ENCODE results near the gene NTRK1.

Gene NTRK1

DNA sequence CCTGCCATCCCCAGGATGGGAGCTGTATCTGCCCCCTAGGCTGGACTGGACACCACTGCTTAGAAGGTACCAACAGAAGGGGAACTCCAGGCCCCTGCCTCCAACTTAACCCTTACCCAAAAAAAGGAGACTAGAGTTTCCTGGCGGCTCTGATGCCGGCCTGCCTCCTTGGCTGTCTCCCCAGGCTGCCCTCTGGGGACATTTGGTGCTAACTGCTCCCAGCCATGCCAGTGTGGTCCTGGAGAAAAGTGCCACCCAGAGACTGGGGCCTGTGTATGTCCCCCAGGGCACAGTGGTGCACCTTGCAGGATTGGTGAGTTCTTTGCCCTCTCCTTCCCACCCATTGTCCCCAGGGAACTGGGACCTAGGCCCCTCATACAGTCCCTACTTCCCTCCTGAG is 51.6 kb downstream of the NTRK1 start:
- no peak for DNase-seq (ENCODE audit: low spot score)
- TF ChIP-seq, protein P1, sequence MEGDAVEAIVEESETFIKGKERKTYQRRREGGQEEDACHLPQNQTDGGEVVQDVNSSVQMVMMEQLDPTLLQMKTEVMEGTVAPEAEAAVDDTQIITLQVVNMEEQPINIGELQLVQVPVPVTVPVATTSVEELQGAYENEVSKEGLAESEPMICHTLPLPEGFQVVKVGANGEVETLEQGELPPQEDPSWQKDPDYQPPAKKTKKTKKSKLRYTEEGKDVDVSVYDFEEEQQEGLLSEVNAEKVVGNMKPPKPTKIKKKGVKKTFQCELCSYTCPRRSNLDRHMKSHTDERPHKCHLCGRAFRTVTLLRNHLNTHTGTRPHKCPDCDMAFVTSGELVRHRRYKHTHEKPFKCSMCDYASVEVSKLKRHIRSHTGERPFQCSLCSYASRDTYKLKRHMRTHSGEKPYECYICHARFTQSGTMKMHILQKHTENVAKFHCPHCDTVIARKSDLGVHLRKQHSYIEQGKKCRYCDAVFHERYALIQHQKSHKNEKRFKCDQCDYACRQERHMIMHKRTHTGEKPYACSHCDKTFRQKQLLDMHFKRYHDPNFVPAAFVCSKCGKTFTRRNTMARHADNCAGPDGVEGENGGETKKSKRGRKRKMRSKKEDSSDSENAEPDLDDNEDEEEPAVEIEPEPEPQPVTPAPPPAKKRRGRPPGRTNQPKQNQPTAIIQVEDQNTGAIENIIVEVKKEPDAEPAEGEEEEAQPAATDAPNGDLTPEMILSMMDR (IDR thresholded peaks at IDR 0.05), result no peak

DNA sequence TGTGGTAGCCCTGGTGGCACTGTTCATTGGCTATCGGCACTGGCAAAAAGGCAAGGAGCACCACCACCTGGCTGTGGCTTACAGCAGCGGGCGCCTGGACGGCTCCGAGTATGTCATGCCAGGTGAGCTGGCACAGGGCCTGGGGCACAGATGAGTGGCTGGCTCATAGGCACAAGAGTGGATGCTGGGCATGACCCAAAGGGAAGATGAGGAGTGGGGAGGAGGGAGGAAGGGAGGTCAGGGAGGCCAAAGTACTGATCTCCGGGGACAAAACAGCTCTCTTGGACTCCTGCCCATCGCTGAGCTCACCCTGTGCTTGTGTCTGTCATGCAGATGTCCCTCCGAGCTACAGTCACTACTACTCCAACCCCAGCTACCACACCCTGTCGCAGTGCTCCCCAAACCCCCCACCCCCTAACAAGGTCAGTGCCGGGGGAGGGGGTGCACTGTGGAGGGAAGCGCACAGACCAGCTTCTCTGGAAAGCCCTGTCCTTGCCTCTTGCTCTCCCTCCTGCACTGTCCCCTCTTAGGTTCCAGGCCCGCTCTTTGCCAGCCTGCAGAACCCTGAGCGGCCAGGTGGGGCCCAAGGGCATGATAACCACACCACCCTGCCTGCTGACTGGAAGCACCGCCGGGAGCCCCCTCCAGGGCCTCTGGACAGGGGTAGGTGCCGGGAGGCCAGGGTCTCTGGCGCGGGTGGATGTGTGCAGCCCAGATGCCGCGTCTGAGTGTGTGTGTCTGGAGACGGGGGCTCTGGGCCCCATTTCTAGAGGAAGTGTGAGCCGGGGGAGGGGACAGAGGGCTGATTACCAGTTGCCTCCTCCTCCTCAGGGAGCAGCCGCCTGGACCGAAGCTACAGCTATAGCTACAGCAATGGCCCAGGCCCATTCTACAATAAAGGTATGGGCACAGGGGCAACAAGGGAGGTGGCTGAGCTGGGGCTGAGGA is 52.5 kb downstream of the NTRK1 start:
- no peak overlapping the region for H3K4me3 ChIP-seq
- H3K27ac ChIP-seq, result no peak overlapping the region
- no peak for DNase-seq (ENCODE audit: low spot score)
- TF ChIP-seq, protein P1 (IDR thresholded peaks at IDR 0.05), result no peak

More for the DNA sequence above, 51.6 kb downstream of the NTRK1 start:
- no peak overlapping the region for H3K27ac ChIP-seq
- H3K4me3 ChIP-seq, result no peak overlapping the region

DNA sequence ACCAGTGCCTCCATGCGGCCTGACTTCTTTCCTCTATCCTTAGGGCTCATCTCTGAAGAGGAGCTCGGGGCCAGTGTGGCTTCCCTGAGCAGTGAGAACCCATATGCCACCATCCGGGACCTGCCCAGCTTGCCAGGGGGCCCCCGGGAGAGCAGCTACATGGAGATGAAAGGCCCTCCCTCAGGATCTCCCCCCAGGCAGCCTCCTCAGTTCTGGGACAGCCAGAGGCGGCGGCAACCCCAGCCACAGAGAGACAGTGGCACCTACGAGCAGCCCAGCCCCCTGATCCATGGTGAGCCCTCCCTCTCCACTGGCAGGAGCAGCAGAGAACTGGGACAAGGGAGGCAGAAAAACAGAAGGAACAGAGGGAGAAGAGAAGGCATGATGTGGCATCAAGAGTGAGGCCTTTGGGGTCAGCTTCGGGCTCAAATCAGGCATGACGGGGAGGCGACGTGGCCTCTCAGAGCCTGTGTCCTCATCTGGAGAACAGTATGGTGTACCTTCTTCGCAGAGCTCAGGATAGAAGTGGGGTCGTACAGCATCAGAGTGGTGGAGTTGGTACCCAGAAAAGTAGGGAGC is 53.2 kb downstream of the NTRK1 start:
- TF ChIP-seq, protein P1 (IDR thresholded peaks at IDR 0.05), result no peak

DNA sequence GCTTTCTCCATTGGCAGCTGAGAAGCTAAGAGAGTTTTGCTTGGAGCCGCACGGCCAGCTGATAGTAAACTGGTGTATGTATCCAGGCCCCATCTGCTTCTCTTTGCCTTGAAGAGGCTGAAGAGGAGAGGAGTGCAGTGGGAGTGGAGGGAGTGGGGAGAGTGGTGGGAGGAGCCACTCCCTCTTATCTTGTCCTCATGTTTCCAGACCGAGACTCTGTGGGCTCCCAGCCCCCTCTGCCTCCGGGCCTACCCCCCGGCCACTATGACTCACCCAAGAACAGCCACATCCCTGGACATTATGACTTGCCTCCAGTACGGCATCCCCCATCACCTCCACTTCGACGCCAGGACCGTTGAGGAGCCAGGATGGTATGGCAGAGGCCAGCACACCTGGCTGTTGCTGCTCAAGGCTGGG is 53.8 kb downstream of the NTRK1 start:
- TF ChIP-seq, protein P1 (IDR thresholded peaks at IDR 0.05), result no peak
- no peak for DNase-seq (ENCODE audit: low spot score)
- no peak overlapping the region for H3K27ac ChIP-seq
- no peak overlapping the region for H3K4me3 ChIP-seq

More for the DNA sequence above, 53.2 kb downstream of the NTRK1 start:
- DNase-seq (ENCODE audit: low spot score), result no peak
- H3K27ac ChIP-seq, result no peak overlapping the region
- H3K4me3 ChIP-seq, result no peak overlapping the region

DNA sequence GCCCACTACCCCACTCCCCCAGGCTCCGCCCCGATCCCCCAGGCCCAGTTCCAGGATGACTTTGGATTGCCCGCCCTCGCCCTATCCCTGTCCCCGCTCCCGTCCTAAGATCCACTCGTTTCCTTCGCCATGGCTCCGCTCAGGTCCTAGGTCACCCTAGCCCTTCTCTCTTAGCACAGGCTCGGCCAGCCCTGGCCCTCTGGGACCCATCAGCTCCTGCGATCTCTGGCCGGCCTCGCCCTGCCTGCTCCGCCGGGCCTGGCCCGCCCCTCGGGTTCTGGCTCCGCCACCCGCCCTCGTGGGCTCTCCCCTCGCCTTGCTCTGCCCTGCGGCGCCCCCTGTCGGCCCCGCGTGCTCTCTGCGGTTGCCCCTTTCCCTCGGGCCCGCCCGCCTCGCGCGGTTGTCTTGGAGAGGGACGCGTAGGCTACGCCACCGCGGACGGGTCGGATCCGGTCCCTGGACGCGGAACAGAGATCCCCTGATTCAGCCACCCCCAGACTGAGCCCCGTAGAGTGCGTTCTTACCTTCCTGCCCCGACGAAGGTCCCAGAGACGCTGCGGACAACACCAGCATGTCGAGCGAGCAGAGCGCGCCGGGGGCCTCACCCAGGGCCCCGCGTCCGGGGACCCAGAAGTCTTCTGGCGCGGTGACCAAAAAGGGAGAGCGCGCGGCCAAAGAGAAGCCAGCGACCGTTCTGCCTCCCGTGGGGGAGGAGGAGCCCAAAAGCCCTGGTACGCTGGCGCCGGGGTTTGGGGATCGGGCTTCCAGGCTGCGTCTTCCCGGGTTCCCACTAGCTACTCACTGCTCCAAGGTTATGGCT is 59.8 kb downstream of the NTRK1 start, which contains the start of gene LRRC71:
LRRC71 (plus strand) TSS at position 400 of the 820 bp plus-strand sequence; CDS start at position 572, 172 bp downstream.
- DNase-seq (ENCODE audit: low spot score), result peak; percentile 86
- peak within 1 kb of the TSS in 1 of 2 donors; percentile 16 for H3K27ac ChIP-seq
- TF ChIP-seq, protein P1 (IDR thresholded peaks at IDR 0.05), result peak; percentile 61
- peak within 1 kb of the TSS; percentile 59 for H3K4me3 ChIP-seq

DNA sequence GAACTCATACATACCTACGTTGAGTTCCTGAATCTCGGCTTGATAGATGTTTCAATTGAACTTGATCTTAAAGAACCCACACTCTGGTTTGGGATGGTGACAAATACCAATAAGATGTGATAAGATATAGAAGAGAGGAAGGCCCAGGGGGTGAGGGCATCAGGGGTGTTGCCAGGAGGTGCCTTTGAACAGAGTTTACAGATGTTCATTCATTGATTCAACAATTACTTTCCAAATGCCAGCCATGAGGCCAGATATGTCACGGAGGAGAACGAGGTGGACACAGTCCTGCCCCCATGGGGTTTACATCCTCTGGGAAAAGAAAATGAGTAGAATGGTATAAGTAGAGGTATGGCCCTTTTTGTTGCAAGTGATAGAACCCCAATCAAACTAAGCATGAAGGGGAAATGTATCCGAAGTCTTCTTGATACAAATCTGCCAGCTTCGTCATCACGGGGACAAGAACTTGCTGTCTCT is 60.4 kb downstream of the NTRK1 start:
- TF ChIP-seq, protein P1 (IDR thresholded peaks at IDR 0.05), result no peak
- no peak for DNase-seq (ENCODE audit: low spot score)
- Histone ChIP-seq H3K27ac (no peak overlapping the region), H3K4me3 (no peak overlapping the region)
